ENCODE measurements around the gene RHOG. TPM values are rescaled to one million over a fixed set of nuclear protein-coding genes. Genes with fewer than 3 reads are reported as not detected.

Gene RHOG
- total RNA-seq, 4 donors from 2014 or later, result 39.9 to 82.4 (median 59.7) TPM

DNA sequence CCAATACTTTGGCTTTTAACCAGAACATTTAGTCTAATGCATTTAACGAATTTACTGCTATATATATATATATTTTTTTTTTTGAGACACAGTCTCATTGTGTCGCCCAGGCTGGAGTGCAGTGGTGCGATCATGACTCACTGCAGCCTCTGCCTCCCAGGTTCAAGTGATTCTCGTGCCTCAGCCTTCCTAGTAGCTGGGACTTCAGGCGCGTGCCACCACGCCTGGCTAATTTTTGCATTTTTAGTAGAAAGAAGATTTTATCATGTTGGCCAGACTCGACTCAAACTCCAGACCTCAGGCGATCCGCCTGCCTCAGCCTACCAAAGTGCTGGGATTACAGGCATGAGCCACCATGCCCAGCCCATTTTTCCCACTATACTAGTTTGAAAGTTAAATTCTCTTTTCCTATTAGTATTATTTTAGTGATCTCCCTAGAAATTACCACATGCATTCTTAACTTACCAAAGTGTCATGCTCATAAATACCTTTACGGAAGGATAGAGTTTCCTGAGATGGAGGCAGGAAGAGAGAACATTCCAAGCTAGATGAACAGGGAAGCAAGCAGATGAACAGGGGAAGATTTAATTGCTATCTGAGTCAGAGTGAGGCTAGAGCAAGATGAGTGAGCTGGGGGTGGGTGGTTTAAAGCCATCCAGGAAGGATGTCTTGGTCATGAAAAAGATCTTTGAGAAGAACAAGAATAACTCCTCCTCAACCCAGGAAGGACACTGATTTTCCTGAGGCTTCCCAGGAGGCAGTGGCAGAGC lies 36.8 kb downstream of the RHOG start:
- TF ChIP-seq, protein P1, sequence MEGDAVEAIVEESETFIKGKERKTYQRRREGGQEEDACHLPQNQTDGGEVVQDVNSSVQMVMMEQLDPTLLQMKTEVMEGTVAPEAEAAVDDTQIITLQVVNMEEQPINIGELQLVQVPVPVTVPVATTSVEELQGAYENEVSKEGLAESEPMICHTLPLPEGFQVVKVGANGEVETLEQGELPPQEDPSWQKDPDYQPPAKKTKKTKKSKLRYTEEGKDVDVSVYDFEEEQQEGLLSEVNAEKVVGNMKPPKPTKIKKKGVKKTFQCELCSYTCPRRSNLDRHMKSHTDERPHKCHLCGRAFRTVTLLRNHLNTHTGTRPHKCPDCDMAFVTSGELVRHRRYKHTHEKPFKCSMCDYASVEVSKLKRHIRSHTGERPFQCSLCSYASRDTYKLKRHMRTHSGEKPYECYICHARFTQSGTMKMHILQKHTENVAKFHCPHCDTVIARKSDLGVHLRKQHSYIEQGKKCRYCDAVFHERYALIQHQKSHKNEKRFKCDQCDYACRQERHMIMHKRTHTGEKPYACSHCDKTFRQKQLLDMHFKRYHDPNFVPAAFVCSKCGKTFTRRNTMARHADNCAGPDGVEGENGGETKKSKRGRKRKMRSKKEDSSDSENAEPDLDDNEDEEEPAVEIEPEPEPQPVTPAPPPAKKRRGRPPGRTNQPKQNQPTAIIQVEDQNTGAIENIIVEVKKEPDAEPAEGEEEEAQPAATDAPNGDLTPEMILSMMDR (IDR thresholded peaks at IDR 0.05; ENCODE audit: low read depth), result no peak

DNA sequence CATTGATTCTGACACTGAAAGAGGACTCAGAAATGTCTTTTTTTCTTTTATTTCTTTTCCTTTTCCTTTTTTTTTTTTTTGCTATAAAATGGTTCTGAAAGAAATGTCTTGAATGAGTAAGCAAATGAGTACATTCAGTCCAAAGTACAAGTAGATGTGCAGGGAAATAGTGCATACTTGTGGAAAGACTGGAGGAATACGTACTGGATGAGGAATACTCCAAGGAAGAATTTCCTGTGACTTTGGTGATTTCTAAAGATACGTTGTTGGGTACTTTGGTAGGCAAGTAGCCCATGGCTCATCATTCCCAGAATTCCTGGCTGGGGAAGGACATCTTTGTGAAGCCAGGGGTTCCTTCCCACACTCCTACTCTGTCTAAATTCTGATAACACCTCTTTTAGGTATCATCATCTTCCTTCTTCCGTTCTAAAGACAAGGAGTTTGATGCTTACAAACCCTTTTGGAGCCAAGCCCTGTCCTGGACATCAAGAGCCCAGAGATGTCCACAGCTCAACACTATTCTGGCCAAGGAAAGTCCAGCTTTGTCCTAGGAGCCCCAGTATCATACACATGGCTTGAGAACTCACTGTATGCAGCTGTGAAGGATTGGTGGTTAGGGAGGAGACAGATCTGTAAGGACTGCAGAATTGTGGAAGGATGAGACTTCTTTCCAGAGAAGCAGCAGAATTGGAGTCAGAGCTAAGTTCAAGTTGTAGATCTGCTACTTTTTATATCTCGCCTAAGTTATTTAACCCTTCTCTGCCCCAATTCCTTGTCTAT lies 38.6 kb downstream of the RHOG start:
- TF ChIP-seq, protein P1 (IDR thresholded peaks at IDR 0.05; ENCODE audit: low read depth), result no peak

DNA sequence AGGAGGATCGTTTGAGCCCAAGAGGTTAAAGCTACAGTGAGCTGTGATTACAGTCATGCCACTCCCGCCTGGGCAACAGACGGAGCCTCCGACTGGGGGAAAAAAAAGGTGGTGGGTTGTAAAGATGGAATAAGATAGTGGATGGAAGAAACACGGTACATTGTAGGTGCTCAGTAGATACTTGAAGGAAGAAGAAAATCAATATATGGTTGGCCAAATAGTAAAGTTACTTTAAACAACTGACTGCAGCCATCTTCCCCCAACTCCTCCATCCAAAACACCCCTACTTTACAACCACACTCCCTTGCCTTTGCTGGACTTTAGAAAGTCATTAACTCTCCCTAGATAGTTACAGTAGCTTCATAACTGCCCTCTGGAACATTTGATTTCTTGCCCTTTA lies 40.9 kb downstream of the RHOG start:
- TF ChIP-seq, protein P1 (IDR thresholded peaks at IDR 0.05; ENCODE audit: low read depth), result no peak

DNA sequence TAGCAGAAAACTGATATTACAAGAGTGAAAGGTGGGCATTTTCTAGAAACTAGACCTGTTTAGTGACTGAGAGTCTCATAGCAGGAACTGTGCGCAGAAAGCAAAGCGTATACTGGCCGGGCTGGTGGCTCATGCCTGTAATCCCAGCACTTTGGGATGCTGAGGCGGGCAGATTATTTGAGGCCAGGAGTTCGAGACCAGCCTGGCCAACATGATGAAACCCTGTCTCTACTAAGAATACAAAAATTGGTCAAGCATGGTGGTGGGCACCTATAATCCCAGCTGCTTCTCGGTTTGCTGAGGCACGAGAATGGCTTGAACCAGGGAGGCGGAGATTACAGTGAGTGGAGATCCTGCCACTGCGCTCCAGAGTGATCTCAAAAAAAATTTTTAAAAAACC lies 41.6 kb downstream of the RHOG start:
- TF ChIP-seq, protein P1 (IDR thresholded peaks at IDR 0.05; ENCODE audit: low read depth), result no peak

DNA sequence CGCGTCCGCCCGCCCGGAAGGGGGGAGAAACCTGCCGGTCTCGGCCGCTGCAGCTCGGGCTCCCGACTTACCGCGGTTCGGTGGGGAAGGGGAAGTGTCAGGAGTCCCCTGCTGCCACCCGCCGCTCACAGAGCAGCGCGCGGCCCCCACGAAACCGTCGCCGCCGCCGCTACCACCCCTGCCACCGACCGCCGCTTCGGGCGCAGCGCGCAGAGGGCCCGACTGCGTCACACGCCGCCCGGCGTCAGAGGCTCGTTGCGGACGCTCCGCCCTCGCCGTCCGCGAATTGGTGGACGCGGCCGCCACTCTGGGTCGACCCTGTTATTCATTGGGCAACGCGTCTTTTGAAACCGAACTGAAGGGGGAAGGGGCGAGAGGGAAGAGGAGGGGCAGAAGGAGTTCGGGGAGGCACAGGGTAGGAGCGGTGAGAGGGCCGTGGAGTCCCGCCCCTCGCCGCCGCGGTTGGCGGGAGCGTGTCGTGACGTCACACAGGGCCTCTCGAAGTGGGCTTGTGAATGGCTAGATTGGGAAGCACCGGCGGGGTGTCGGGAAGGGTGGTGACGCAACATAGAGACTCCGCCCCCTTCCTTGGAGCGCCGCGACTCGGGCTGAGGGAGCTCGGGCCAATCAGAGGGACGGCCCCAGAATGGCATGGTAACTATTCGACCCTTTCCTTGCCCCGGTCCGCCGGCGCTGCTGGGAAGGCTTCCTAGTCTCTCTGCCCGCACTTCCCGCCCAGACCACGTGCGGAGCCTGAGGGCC lies 43.2 kb downstream of the RHOG start, which contains the start of gene NUP98:
Gene NUP98 (minus strand): TSS at position 226 of the 762 bp plus-strand sequence. CDS start 15,437 bp downstream, outside the sequence.
- TF ChIP-seq, protein P1 (IDR thresholded peaks at IDR 0.05; ENCODE audit: low read depth), result no peak

DNA sequence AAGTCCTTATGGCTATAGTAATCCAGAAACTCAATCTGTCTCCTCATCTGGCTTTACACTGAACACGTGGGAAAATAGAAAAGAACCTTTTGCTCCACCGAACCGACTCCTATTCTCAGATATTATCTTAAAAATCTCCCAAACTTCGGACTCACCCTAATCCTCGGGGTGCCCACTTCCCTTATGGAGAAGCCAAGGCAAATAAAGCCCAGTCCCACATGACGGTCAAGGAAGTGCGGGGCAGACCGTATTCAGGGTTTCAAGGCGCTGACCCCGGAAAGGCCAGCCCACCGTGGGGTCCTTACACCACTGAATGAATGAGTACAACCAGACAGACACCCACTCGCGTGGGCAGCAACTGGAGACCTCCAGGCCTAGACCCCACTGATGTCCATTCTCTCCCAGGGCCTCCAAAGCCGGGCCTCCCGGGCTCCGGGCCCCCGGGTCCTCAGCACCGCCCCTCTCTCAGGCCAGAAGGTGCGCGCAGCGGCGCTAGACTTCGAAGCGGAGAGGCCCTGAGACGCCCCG lies 43.9 kb downstream of the RHOG start:
- TF ChIP-seq, protein P1 (IDR thresholded peaks at IDR 0.05; ENCODE audit: low read depth), result no peak

Measured in subcutaneous adipose tissue (tissue), 4 donors.